HG02678 (cell line): ENCODE data around the gene ZNF396.
A peak's percentile ranks its signal among the peaks of the same experiment; 100 is the strongest.

ENCODE experiments used
- ATAC-seq: cut with Tn5 transposase; IDR thresholded peaks from one replicate; pipeline ENCODE4 v1.9.1; 2021; ENCODE audit warnings: mild to moderate bottlenecking, moderate library complexity; ENCODE audit not compliant: unreplicated experiment

ZNF396 gene

DNA sequence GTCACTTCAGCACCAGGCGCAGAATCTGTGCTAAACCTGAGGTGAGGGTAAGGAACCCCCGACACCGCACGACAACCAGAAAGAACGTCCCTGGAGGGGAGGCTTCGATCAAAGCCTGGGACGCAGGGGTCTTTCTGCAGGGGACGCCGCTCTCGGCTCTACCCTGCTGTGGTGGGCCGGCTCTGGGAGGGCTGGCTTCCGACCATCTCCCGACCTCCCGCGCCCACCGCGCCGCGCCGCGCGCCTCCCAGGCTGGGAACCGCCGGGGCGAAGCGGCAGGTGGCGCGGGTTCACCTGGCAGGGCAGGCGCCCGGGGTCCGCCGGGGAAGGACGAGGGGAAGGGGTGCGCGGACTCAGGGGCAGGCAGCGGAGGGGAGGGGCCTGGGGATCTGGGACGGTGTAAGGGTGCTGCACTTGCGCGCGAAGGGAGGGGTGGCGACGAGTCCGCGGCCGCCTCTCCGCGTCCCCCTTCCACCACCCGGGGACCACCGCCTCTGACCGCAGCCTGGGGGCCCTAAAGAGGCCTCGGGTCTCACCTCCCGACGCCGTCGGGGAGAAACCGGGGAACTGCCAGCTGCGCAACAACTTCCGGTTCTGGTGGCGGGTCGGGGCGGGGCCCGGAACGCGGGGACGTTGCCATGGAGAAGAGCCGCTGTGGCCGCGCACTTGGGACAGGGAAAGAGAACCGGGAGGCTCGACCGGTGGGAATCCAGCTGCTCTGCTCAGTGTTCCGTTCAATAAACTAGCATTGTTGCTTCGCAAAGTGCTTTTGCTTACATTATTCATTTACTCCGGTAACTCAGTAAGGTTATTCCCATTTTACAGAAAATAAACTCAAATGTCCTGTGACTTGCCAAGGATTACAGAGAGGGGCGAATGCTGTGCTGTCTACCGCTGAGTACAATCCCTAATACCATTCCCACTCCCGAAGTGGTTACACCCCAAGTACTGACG is at the start of gene ZNF396:
Gene ZNF396 (minus strand): TSS at position 596 of the 954 bp plus-strand sequence. CDS start 3,045 bp downstream, outside the sequence.
- peak; percentile 84 for ATAC-seq

DNA sequence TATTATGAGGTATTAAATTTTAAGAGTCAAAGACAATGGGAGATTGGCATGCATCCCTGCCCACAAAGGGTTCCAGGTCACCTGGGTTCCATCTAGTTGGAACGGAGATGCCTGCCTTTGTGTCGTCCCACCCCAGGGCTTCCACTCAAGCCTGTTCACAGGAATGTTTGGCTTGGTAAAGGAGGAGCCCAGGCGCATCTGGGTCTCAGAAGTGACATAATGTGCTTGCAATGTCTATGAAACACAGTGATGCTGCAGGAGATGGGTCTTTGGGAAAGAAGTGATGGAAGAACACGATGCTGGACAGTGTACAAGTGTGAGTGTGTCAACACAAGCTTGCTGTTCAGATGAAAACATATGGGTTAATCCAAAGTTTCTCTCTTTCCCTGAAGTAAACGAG is 49.6 kb upstream of the ZNF396 start:
- ATAC-seq: no peak

DNA sequence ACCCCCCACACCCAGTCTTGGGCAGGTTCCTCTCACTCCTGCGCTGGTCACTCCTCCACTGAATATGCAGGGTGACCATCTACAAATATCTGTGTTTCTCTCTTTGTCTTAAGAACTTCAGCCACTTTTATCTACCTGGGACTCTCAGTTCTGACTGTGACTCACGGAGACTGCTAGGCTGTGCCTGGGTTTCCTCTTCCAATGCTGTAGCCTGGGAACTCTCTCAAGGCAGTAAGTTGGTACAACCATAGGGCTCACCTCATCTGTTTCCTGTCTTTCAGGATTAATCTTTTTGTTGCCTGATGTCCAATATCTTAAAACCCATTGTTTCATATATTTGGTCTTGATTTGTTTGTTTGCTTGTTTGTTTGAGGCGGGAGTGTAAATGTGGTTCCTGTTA is 47.2 kb upstream of the ZNF396 start:
- no peak for ATAC-seq

DNA sequence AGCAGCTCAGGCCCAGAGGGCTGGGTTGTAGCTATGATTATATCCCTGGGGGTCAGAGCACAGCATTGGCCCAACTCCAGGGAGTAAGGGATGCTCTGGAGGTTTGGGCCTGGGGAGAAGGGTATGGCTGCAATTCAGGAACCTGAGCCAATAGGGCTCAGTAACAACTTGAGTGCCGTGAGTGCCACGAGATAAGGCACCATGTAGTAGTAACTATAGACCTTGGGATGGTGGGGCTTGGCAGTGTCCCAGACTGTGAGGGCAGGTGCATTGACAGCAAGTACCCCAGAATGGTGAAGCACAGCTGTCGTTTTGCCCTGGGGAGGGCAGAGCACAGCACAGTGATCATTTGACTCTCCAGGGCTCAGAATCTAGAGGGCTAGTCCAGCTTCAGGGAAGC is 45.1 kb upstream of the ZNF396 start:
- ATAC-seq: no peak

DNA sequence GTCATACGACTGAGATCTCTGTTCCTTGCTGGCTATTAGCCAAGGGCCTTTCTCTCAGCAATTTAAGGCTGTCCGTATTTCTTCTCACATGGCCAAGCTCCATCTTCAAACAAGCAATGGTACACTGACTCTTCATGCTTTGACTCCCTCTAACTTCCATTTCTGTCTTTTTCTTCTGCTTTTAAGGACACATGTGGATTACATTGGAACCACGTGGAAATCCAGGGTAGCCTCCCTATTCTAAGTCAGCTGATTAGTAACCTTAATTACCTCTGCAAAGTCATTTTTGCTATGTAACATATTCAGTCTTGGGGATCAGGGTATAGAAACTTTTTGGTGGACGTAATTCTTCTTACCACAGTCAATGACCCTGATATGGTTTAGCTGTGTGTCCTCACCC is 41.5 kb upstream of the ZNF396 start:
- ATAC-seq: no peak

DNA sequence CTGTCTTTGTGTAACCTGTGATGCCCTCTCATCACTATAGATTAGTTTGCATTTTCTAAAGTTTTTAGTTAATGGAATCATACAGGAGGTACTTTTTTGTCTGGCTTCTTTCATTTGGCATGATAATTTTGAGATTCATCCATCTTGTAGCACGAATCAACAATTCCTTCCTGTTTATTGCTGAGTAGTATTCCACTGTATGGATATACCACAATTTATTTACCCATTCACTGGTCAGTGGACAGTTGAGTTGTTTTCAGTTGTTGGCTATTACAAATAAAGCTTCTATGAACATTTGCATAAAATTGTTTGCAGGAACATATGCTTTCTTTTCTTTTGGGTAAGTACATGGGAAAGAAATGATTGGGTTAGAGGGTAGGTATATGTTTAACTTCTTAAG is 40.1 kb upstream of the ZNF396 start:
- ATAC-seq: no peak

DNA sequence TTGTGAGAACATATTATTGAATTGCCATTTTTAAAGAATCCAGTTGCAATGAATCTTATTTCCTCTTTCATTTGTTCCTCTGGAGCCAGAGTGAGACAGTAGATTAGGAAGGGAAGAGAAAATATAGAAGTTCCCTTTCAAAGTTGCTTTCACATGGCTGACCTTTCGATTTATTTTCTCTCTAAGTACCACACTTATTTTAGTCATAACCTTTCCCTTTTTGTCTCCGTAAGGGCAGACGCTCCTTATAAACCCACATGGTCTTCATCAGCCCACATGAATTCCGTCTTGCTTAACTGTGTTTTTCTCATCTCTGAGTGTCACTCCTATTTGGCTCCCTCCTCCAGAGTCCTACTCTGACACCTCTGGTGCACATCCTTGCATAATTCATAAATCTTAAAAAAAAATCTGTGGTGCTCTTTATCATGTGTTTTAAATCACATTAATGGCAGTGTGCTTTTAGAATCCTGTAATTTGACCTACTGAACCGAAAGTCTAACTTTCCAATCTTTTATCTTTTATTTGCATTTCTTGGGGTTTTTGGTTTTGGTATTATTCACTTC is 38.5 kb upstream of the ZNF396 start:
- ATAC-seq: no peak

DNA sequence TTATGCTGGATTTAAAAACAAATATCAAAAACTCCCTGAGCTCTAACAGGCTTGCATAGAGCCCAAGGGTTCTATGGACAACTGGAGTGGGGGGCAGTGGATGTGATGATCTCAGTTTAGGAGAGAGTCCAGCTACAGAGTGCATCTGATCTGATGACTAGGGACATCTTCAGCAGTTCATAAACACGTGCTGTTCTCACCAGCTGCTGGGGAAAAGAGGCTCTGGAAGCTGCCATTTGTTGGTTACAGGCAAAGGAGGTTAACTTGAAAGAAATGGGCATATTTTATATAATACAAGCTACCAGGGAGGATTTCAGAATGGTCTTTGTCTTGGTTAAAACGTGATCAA is 36.0 kb upstream of the ZNF396 start:
- ATAC-seq: no peak

DNA sequence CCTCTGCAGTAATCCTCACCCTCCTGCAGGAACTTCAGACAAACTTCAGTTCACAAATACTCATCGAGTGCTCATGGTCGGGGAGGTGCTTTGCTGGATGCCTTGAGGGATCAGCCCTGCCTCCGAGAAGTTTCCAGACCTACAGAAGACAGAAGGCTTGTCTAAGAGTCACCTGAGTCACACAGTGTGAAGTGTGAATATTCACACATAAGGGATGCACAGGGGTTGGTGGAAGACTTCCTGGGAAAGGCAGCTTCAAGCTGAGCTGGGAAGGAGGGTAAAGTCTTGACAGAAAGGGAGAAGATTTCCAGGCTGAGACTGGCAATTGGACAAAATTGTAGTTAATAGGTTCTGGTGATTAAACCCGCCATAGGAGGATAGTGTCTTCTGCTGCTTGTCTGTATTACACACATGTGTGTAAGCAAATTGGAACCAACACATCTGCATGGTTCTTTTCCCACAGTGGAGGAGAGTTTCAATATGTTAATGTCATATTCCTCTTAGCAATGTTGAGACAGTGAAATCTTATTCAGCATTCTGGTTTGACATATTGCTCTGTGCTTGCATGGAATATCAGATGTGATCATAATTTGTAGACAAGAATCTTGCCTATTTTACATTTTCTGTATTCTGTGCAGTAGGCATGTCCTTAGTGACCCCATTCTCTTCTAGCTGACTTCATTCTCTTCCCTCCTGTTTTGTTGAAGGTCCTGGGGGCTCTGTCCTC is 34.7 kb upstream of the ZNF396 start:
- no peak for ATAC-seq

DNA sequence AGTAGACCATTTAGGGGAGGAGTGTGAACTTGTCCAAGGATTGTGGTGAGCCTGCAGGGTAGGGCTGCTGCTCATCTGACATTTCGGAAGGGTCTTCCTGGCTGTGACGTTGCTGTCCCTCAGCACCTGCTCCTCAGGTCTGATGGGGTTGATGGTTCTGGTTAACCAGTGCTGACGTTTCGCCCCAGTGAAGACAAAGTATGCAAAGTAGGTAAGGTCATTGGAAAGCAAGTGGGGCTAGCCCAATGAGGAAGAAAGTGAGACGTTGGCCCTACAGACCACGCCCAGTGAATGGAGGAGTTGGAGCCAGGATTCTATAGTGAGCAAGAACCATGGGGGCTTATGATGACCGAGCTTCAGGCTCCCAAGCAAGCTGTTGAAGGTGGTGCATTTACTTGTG is 33.4 kb upstream of the ZNF396 start:
- peak; percentile 54 for ATAC-seq

DNA sequence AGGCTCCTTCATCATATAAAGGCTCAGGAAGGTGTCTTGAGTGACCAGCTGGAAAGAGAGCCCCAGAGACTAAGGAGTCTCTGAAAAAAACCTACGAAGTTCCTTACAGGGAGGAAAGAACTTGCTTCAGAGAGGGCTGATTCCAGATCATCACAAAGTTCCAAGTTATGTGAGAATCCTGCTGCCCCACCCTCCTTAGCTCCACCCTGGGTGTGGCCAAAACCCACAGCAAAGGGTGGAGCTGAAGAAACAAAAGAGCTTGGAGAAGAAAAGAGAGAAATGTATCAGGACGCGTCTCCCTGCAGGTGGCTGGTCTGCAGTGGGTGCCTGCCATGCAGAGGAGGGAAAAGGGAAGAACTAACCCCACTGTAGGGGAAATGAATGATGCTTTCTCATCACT is 32.8 kb upstream of the ZNF396 start:
- ATAC-seq: no peak

DNA sequence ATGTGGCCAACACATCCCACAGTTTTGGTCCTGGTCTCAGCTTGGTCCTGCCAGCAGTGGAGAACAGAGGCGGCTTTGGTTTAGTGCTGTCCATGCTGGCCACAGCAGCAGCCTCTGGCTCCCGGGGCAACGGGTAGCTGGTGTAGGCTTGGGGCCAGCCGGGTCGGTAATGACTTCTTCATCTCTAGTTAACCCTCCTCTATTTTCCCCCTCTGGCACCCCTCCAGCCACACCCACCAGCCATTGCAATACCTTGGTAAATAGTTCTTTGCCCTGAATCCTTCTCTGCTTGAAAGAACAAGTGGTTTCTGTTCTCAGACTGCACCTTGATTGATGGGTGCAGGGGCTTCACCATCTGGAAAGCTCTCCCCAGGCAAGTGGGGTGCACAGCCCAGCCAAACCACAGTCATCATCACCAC is 31.7 kb upstream of the ZNF396 start:
- no peak for ATAC-seq

DNA sequence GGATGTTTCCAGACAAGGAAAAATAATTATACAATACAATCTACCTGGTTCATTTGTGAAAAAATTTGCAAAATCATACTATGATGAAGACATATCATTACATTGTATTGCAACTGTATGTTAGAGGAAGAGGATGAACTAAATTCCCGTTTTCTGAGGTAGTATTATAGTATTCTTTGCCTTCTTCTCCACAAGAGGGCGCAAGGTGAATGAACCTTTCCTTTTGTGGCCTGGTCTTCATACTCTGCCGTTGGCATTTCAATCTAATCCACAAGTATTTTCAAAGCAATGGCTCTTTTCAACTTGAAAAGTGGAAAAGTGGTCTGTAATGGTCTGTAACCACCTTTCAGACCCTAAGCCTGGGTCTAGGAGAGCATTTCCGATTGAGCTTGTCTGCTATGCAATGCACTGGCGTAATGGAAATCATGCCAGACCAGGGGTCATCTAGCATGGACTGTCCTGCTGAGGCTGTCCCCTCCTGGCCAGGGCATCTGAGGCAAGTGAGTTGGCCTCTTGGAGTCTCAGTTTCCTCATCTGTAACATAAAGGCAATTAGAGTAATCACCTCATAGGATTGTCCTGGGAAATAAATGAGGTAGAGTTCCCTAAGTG is 30.8 kb upstream of the ZNF396 start:
- peak; percentile 61 for ATAC-seq

DNA sequence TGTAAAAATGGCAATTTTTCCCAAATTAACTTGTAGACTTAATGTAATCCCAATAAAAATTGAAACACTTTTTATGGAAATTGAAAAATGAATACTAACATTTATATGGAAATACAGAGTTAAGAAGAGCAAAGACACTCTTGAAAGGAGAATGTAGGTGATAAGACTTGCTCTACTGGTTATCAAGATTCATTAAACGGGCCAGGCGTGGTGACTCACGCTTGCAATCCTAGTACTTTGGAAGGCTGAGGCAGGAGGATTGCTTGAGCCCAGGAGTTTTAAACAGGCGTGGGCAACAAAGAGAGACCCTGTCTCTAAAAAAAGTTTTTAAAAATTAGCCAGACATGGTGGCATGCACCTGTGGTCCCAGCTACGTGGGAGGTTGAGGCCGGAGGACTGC is 29.5 kb upstream of the ZNF396 start:
- ATAC-seq: no peak

DNA sequence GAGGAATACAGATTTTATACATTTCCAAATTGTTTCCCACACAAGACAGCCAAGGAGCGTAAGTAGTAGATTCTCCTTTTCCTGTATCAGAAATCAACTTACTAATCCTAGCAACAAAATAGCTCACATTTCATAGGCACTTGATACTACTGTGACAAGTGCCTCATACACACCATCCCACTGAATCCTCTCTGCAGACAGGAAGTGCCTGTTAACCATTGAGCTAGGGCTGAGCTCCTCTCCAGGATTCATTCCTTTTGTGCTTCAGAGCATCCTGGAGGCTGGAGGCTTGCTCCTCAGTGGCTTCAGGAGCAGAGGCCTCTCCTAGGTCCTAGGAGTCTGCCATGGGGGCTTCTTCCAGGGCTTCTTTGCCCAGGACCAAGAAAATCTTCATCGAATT is 20.8 kb upstream of the ZNF396 start:
- no peak for ATAC-seq

DNA sequence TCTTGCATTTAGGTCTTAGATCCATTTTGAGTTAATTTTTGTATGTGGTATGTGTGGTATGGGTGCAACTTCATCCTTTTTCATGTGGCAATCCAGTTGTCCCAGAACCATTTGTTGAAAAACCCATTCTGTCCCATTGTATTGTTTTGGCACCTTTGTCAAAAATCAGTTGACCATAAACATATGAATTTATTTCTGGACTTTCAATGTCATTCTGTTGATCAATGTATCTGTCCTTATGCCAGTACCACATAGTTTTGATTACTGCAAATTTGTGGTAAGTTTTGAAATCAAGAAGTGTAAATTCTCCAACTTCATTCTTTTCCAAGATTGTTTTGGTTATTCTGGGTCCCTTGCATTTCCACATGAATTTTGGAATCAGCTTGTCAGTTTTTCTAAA is 16.6 kb upstream of the ZNF396 start:
- no peak for ATAC-seq

DNA sequence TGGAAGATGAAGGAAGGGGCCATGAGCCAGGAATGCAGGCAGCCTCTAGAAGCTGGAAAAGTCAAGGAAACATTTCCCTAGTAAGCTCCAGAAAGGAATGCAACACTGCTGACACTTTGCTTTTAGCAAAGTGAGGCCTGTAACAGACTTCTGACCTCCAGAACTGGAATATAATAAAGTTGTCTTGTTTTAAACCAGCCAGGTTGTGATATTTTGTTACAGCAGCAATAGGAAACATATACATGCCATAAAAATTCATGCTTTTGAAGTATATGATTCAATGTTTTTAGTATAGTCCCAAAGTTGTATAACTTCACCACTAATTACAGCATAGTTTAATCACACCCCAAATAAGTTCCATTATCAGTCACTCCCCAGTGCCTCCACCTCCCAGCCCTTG is 15.2 kb upstream of the ZNF396 start:
- no peak for ATAC-seq

DNA sequence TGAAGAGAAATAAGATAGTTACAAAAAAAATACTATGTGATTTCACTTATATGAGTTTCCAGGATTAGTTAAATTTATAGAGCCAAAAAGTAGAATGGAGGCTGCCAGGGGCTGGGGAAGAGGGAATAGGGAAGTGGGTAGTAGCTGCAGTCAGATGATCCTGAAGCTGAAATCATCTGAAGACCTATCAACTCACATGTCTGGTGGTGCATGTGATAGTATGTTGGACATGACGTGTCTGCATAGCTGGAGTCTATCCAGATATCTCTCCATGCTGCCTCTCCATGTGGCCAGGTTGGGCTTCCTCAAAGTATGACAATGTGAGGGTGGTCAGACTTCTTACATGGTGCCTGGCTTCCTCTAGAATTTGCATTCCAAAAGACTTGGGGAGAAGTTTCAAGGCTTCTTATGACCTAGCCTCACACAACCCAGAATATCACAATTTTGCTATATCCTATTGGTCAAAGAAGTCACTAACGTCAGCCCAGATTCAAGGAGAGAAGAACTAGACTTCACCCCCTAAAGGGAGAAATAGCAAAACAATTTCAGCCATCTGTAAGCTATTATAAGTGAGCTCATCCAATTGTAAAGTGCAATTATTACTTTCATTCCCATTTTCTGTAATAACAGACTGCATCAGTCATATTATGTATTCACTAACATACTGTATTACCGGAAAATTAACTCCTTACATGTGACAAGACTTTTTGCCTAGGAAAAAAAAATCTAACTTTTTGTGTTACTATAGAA is 14.0 kb upstream of the ZNF396 start:
- no peak for ATAC-seq

DNA sequence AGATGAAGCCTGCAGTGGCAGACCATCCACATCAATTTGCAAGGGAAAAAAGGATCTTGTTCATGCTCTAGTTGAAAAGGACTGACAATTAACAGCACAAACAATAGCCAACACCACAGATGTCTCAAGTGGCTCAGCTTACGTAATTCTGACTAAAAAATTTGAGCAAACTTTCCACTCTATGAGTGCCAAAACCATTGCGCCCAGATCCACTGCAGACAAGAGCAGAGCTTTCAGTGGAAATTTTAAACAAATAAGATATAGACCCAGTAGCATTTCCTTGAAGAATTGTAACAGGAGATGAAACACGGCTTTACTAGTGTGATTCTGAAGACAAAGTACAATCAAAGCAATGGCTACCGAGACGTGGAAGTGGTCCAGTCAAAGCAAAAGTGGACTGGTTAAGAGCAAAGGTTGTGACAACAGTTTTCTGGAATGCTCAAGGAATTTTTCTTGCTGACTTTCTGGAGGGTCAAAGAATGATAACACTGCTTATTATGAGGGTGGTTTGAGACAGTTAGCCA is 12.0 kb upstream of the ZNF396 start:
- no peak for ATAC-seq

DNA sequence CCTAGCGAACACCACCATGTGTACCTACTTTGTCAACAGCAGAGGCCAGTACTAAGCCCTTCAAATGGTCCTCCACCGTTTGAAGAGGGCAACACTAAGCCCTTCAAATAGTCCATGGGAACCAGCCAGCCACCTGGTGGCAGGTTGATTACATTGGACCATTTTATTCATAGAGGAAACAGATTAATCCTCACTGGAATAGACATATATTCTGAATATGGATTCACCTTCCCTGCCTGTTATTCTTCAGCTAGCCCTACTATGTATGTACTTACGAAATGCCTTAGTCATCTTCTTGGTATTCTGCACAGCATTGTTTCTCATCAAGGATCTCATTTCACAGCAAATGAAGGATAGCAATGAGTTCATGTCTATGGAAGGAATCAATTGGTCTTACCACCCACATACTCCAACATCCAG is 10.0 kb upstream of the ZNF396 start:
- ATAC-seq: no peak
